H1 (cell line): Measurements from ENCODE around the gene TBC1D22A.

Experiments
- CTCF ChIP-seq, 3 experiments: IDR thresholded peaks; 1 replicate in 2 of 3; 2 replicates in 1 of 3; pipeline versions ENCODE4 v1.5.1 to v1.6.1; 2011; ENCODE audit warnings: low read length in 3 of 3, mild to moderate bottlenecking in 3 of 3, inconsistent platforms in 2 of 3, low read depth in 1 of 3, moderate library complexity in 1 of 3; ENCODE audit not compliant: insufficient read depth in 1 of 3; ENCODE audit errors: control extremely low read depth in 1 of 3
- EP300 ChIP-seq, 2 experiments: IDR thresholded peaks; 1 replicate in 1 of 2; 2 replicates in 1 of 2; pipeline ENCODE4 v1.6.1; 2011 to 2012; ENCODE audit warnings: low read depth in 2 of 2, low read length in 2 of 2, mild to moderate bottlenecking in 2 of 2, borderline replicate concordance in 1 of 2, inconsistent platforms in 1 of 2, moderate library complexity in 1 of 2
- EZH2 ChIP-seq: fragments of 200-600 bp; sonication (generic); IDR thresholded peaks from 2 replicates; pipeline ENCODE4 v1.7.1; 2012; ENCODE audit warnings: low read depth, mild to moderate bottlenecking, moderate library complexity, low read length, inconsistent platforms; ENCODE audit not compliant: severe bottlenecking
- POLR2A ChIP-seq, 2 experiments: IDR thresholded peaks; 1 replicate in 1 of 2; 2 replicates in 1 of 2; pipeline ENCODE4 v1.6.1; 2011; ENCODE audit warnings: low read depth in 2 of 2, low read length in 2 of 2, mild to moderate bottlenecking in 2 of 2; ENCODE audit errors: control extremely low read depth in 1 of 2
- SIN3A ChIP-seq, 2 experiments: IDR thresholded peaks in 1 of 2; conservative IDR thresholded peaks in 1 of 2; 2 replicates each; pipeline ENCODE4 v1.6.1; 2011 to 2012; ENCODE audit warnings: low read length in 2 of 2, improper control_type of control experiment in 1 of 2, low read depth in 1 of 2, mild to moderate bottlenecking in 1 of 2
- SP1 ChIP-seq: IDR thresholded peaks from 2 replicates; pipeline ENCODE4 v1.6.1; 2011; ENCODE audit warnings: low read depth, low read length
- TAF1 ChIP-seq: IDR thresholded peaks from 2 replicates; pipeline ENCODE4 v1.6.1; 2011; ENCODE audit warnings: mild to moderate bottlenecking, low read depth, low read length
- TAF7 ChIP-seq: optimal IDR thresholded peaks from 2 replicates; pipeline ENCODE3; 2011; ENCODE audit warnings: low read depth, mild to moderate bottlenecking, inconsistent platforms, low read length, moderate library complexity, borderline replicate concordance
- TCF12 ChIP-seq: IDR thresholded peaks from 2 replicates; pipeline ENCODE4 v1.6.1; 2011; ENCODE audit warnings: low read depth, mild to moderate bottlenecking, low read length

GRCh38 chr22:47119181-47119580, 356.7 kb downstream of the TBC1D22A start:
- no peak for TF ChIP-seq CTCF (IDR thresholded peaks at IDR 0.05; ENCODE audit: control extremely low read depth in 1 of 3, insufficient read depth in 1 of 3, low read depth in 1 of 3, low read length in 3 of 3)
- TF ChIP-seq EZH2 = no peak
- TF ChIP-seq SIN3A (conservative IDR thresholded peaks at IDR 0.05 in 1 of 2, IDR thresholded peaks at IDR 0.05 in 1 of 2; ENCODE audit: low read depth in 1 of 2, low read length in 2 of 2) = no peak
- TF ChIP-seq SP1 = no peak
- no peak for TF ChIP-seq TAF1
- no peak for TF ChIP-seq TAF7
- no peak for TF ChIP-seq EP300 (IDR thresholded peaks at IDR 0.05; ENCODE audit: borderline replicate concordance in 1 of 2, low read depth in 2 of 2, low read length in 2 of 2)
- TF ChIP-seq TCF12 = no peak
- TF ChIP-seq POLR2A (IDR thresholded peaks at IDR 0.05; ENCODE audit: control extremely low read depth in 1 of 2, low read depth in 2 of 2, low read length in 2 of 2) = no peak
